Neuronal stem cell (in vitro differentiated cells): Measurements from ENCODE around the gene STK26.
A peak's percentile ranks its signal among the peaks of the same experiment; 100 is the strongest.

Experiments used
- DNase-seq: peaks from one replicate; pipeline ENCODE4 v3.0.0-alpha.2; 2013; ENCODE audit warnings: low spot score
- H2AFZ ChIP-seq: one replicate; pipeline ENCODE4 v1.6.1; 2013; ENCODE audit warnings: mild to moderate bottlenecking, low read length, inconsistent platforms
- H2AK5ac ChIP-seq: 2 replicates; pipeline ENCODE4 v1.6.1; 2013; ENCODE audit warnings: low read depth, mild to moderate bottlenecking, inconsistent platforms, low read length, moderate library complexity, mixed read lengths
- H2BK120ac ChIP-seq: 2 replicates; pipeline ENCODE4 v1.6.1; 2013; ENCODE audit warnings: low read depth, mild to moderate bottlenecking, inconsistent platforms, low read length, moderate library complexity, mixed read lengths
- H2BK12ac ChIP-seq: one replicate; pipeline ENCODE4 v1.6.1; 2013; ENCODE audit warnings: low read length, inconsistent platforms
- H2BK15ac ChIP-seq: 2 replicates; pipeline ENCODE4 v1.6.1; 2013; ENCODE audit warnings: mild to moderate bottlenecking, low read length, inconsistent platforms, mixed read lengths
- H2BK5ac ChIP-seq: one replicate; pipeline ENCODE4 v1.6.1; 2013; ENCODE audit warnings: inconsistent platforms, mild to moderate bottlenecking, low read length, moderate library complexity
- H3K14ac ChIP-seq: one replicate; pipeline ENCODE4 v1.6.1; 2013; ENCODE audit warnings: low read length, inconsistent platforms
- H3K18ac ChIP-seq: 2 replicates; pipeline ENCODE4 v1.6.1; 2013; ENCODE audit warnings: low read length, inconsistent platforms
- H3K23ac ChIP-seq: 2 replicates; pipeline ENCODE4 v1.6.1; 2013; ENCODE audit warnings: low read depth, mild to moderate bottlenecking, mixed read lengths, low read length, inconsistent platforms; ENCODE audit not compliant: poor library complexity
- H3K27ac ChIP-seq: replicated peaks from 3 replicates; pipeline ENCODE4 v1.5.1; 2013; ENCODE audit warnings: low read length, inconsistent platforms
- H3K27me3 ChIP-seq, 3 experiments: 2 replicates each; pipeline ENCODE4 v1.6.1; 2013; ENCODE audit warnings: low read length in 3 of 3, mild to moderate bottlenecking in 2 of 3, inconsistent platforms in 1 of 3, low read depth in 1 of 3, mixed read lengths in 1 of 3, moderate library complexity in 1 of 3; ENCODE audit not compliant: control insufficient read depth in 3 of 3, insufficient read depth in 3 of 3
- H3K36me3 ChIP-seq, 2 donors: replicated peaks in 1 of 2; 2 replicates each; pipeline ENCODE4 v1.6.1; 2013; ENCODE audit warnings: low read length in 2 of 2; ENCODE audit not compliant: control insufficient read depth in 2 of 2, insufficient read depth in 2 of 2
- H3K4ac ChIP-seq: 2 replicates; pipeline ENCODE4 v1.6.1; 2013; ENCODE audit warnings: inconsistent platforms, mild to moderate bottlenecking, low read length, moderate library complexity
- H3K4me1 ChIP-seq, 2 donors: 1 replicate in 1 of 2; 2 replicates in 1 of 2; pipeline ENCODE4 v1.6.1; 2013; ENCODE audit warnings: low read length in 2 of 2, low read depth in 1 of 2; ENCODE audit not compliant: control insufficient read depth in 2 of 2, insufficient read depth in 1 of 2
- H3K4me2 ChIP-seq: one replicate; pipeline ENCODE4 v1.6.1; 2013; ENCODE audit warnings: mild to moderate bottlenecking, low read length, inconsistent platforms; ENCODE audit not compliant: insufficient read depth, poor library complexity, severe bottlenecking
- H3K4me3 ChIP-seq, 2 donors: 2 replicates each; pipeline ENCODE4 v1.5.1; 2013; ENCODE audit warnings: low read length in 2 of 2, mild to moderate bottlenecking in 2 of 2, inconsistent platforms in 1 of 2, moderate library complexity in 1 of 2
- H3K79me1 ChIP-seq: one replicate; pipeline ENCODE4 v1.6.1; 2013; ENCODE audit warnings: low read depth, mild to moderate bottlenecking, inconsistent platforms, low read length, moderate library complexity
- H3K9ac ChIP-seq: one replicate; pipeline ENCODE4 v1.6.1; 2013; ENCODE audit warnings: mild to moderate bottlenecking, low read depth, low read length, inconsistent platforms; ENCODE audit not compliant: poor library complexity
- H3K9me3 ChIP-seq, 2 donors: replicated peaks in 1 of 2; 2 replicates each; pipeline versions ENCODE3 to v1.6.1; 2013; ENCODE audit warnings: low read length in 2 of 2, mild to moderate bottlenecking in 2 of 2, inconsistent platforms in 1 of 2, low read depth in 1 of 2, mixed read lengths in 1 of 2, moderate library complexity in 1 of 2; ENCODE audit not compliant: control insufficient read depth in 2 of 2, insufficient read depth in 1 of 2
- H4K8ac ChIP-seq: one replicate; pipeline ENCODE4 v1.6.1; 2013; ENCODE audit warnings: low read depth, mild to moderate bottlenecking, inconsistent platforms, low read length, moderate library complexity
- H4K91ac ChIP-seq: one replicate; pipeline ENCODE4 v1.6.1; 2013; ENCODE audit warnings: low read length, low read depth, mild to moderate bottlenecking, inconsistent platforms; ENCODE audit not compliant: poor library complexity
- WGBS, 2 donors: extraction: QIAGEN DNeasy Blood & Tissue Kit; methylation state at CpG; one replicate each; pipeline ENCODE4 v1.1.7; 2013; ENCODE audit warnings: missing lambda C conversion rate in 2 of 2, mixed read lengths in 1 of 2; ENCODE audit not compliant: insufficient read length in 2 of 2, insufficient replicate concordance in 1 of 2; ENCODE audit errors: extremely low coverage in 2 of 2; 5-methylcytosine and 5-hydroxymethylcytosine counted together

STK26 gene

DNA sequence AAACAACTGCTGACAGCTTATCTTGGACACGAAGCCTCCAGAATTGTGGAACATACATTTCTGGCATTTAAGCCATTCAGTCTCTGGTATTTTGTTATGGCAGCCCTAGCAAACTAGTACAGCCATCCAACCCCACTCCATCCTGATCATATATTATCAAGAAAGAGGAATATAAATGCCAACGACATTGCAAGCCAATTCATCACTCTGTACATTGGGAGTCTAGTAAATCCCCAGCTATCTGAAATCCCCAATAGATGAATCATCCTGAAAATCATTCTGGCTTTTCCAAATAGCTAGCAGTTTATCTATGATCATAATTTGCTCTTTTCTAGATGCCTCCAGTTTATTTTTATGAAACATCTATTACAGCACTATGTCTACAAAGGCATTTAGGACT lies 63.6 kb downstream of the STK26 start:
- Histone ChIP-seq H3K14ac (no peak overlapping the region), H3K4me3 (no peak overlapping the region), H2BK120ac (no peak overlapping the region), H2AK5ac (no peak overlapping the region), H3K9me3 (no peaks in the 10 kb centered on the region), H3K9ac (no peak overlapping the region), H3K27ac (no peak overlapping the region), H3K36me3 (no peaks in the 10 kb centered on the region), H3K4me2 (no peak overlapping the region), H3K18ac (no peak overlapping the region), H2BK5ac (no peak overlapping the region), H3K23ac (no peak overlapping the region), H2BK12ac (no peak overlapping the region), H3K27me3 (peaks cover 0 to 42% (median 0%) of the 10 kb centered on the region in 3 experiments), H3K79me1 (no peaks in the 10 kb centered on the region), H4K91ac (no peak overlapping the region), H3K4ac (no peak overlapping the region), H2BK15ac (no peak overlapping the region), H2AFZ (no peak overlapping the region), H4K8ac (no peak overlapping the region), H3K4me1 (no peaks in the 10 kb centered on the region)
- no peak for DNase-seq
- no CpG with 5 or more reads among the region's 2 CpGs for WGBS, 2 donors

DNA sequence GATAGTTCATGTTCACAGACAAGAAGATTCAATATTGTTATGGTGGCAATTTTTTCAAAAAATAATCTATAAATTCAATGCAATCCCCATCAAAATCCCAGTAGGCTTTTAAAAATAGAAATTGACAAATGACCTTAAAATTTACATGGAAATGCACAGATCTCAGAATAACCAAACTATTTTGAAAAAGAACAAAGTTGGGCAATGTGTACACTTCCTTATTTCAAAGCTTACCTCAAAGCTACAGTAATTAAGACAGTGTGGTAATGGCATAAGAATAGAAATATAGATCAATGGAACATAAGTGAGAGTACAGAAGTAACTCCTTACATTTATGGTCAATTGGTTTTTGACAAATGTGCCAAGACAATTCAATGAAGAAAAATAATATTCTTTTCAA lies 65.8 kb downstream of the STK26 start:
- Histone ChIP-seq H3K36me3 (no peaks in the 10 kb centered on the region), H3K18ac (no peak overlapping the region), H3K27me3 (peaks cover 0 to 41% (median 0%) of the 10 kb centered on the region in 3 experiments), H3K4me2 (no peak overlapping the region), H4K91ac (no peak overlapping the region), H3K9me3 (no peaks in the 10 kb centered on the region), H2BK12ac (no peak overlapping the region), H3K4me3 (no peak overlapping the region), H3K14ac (no peak overlapping the region), H3K27ac (no peak overlapping the region), H2AK5ac (no peak overlapping the region), H3K9ac (no peak overlapping the region), H3K4me1 (no peaks in the 10 kb centered on the region), H2BK5ac (no peak overlapping the region), H3K79me1 (no peaks in the 10 kb centered on the region), H4K8ac (no peak overlapping the region), H2BK15ac (no peak overlapping the region), H3K23ac (no peak overlapping the region), H2AFZ (no peak overlapping the region), H2BK120ac (no peak overlapping the region), H3K4ac (no peak overlapping the region)
- no peak for DNase-seq

DNA sequence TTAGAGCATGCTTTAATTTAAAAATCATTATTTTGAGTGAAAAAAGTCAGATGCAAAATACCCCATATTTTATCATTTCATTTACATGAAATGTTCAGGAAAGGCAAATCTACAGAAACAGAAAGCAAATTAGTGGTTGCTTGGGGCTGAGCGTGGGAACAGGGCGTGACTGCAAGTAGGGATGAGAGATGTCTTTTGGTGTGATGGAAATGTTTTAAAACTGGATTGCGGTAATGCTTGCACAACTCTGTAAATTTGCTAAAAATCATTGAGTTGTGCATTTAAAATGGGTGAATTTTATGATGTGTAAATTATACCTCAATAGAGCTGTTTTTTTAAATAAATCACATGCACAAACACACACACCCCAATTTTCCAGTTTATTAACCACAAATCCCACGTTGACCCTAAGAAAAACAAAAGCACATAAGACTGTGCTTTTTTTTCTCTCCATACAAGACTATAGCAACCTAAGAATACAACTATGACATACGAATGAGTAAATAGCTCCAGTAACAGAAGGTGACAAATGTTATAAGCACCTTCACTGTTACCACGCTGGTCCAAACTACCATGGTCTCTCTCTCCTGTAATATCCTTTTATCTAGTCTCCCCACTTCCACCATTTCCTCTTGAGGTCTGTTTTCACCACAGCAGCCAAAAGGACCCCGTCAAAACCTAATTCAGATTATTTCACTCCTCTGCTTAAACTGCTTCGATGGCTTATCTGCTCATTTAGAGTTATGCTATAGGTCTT lies 67.5 kb downstream of the STK26 start:
- Histone ChIP-seq H2BK12ac (no peak overlapping the region), H3K18ac (no peak overlapping the region), H3K9ac (no peak overlapping the region), H3K14ac (no peak overlapping the region), H4K8ac (no peak overlapping the region), H2BK120ac (no peak overlapping the region), H2BK15ac (no peak overlapping the region), H3K23ac (no peak overlapping the region), H3K4me2 (no peak overlapping the region), H3K36me3 (no peaks in the 10 kb centered on the region), H3K27ac (no peak overlapping the region), H3K4me1 (no peaks in the 10 kb centered on the region), H3K4me3 (no peak overlapping the region), H4K91ac (no peak overlapping the region), H2AK5ac (no peak overlapping the region), H3K4ac (no peak overlapping the region), H2AFZ (no peak overlapping the region), H3K9me3 (no peaks in the 10 kb centered on the region), H2BK5ac (no peak overlapping the region), H3K27me3 (peaks cover 0 to 33% (median 0%) of the 10 kb centered on the region in 3 experiments), H3K79me1 (no peaks in the 10 kb centered on the region)
- DNase-seq = no peak
- no CpG with 5 or more reads among the region's 8 CpGs for WGBS, 2 donors

DNA sequence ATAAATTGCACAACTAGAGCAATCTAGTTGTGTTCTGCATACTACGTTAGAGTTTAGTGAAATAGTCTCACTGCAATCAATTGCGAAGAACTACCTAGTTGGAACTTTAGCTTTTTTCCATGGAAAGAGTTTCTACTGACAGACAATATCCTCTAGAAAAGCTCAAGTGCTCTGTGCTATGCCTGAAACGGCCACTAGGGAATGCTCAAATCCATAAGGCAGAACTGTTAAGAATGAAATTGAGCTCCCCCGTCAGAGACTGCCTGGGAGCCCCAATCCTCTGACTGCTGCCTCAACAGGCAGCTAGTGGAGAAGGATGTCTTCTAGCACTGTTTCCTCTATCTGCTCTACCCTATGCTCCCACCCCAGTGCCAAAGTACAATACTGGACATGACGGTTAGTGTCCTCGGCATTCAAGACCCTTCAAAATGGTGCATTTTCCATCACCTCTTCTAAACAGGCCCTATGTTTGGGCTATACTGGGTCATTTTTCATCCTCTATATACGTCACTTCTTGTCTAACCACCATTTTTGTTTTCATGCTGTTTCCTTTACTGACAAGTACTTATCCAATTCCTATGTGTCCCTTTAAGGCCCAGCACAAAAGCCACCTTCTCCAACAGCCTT lies 69.5 kb downstream of the STK26 start:
- H3K4me3 ChIP-seq = no peak overlapping the region
- H3K9ac ChIP-seq = no peak overlapping the region
- H2BK15ac ChIP-seq = no peak overlapping the region
- H3K36me3 ChIP-seq = no peaks in the 10 kb centered on the region
- peak; percentile 50 for DNase-seq
- H2BK120ac ChIP-seq = no peak overlapping the region
- H3K14ac ChIP-seq = no peak overlapping the region
- H3K27me3 ChIP-seq = peaks cover 0 to 43% (median 0%) of the 10 kb centered on the region in 3 experiments
- no peak overlapping the region for H3K18ac ChIP-seq
- no peak overlapping the region for H2BK5ac ChIP-seq
- no peak overlapping the region for H3K4ac ChIP-seq
- H3K4me2 ChIP-seq = no peak overlapping the region
- no peak overlapping the region for H3K27ac ChIP-seq
- no CpG with 5 or more reads among the region's 7 CpGs for WGBS, 2 donors
- H4K91ac ChIP-seq = no peak overlapping the region
- H4K8ac ChIP-seq = no peak overlapping the region
- no peaks in the 10 kb centered on the region for H3K79me1 ChIP-seq
- H3K23ac ChIP-seq = no peak overlapping the region
- H2AK5ac ChIP-seq = no peak overlapping the region
- no peaks in the 10 kb centered on the region for H3K9me3 ChIP-seq
- no peak overlapping the region for H2AFZ ChIP-seq
- H3K4me1 ChIP-seq = no peaks in the 10 kb centered on the region
- H2BK12ac ChIP-seq = no peak overlapping the region
